GM10847 (cell line): ENCODE data around the gene EML4.

Source experiments
- POLR2A ChIP-seq: IDR thresholded peaks from 2 replicates; pipeline ENCODE4 v1.6.1; 2011; ENCODE audit not compliant: insufficient read length; ENCODE audit errors: extremely low read depth

The EML4 gene

GRCh38 chr2:42135381-42136312 is 33.5 kb upstream of the EML4 start:
- TF ChIP-seq POLR2A, result no peak

- no peak for TF ChIP-seq POLR2A
Measured at GRCh38 chr2:42136782-42137124, 32.4 kb upstream of the EML4 start.

GRCh38 chr2:42137125-42137841 is 31.9 kb upstream of the EML4 start:
- no peak for TF ChIP-seq POLR2A

- no peak for TF ChIP-seq POLR2A
Measured at GRCh38 chr2:42138163-42139015, 30.8 kb upstream of the EML4 start.

GRCh38 chr2:42139101-42139500 is 30.1 kb upstream of the EML4 start:
- TF ChIP-seq POLR2A, result no peak

- TF ChIP-seq POLR2A, result no peak
Measured at GRCh38 chr2:42140496-42140895, 28.7 kb upstream of the EML4 start.

- no peak for TF ChIP-seq POLR2A
Measured at GRCh38 chr2:42141687-42142546, 27.2 kb upstream of the EML4 start.

GRCh38 chr2:42142547-42143184 is 26.5 kb upstream of the EML4 start:
- TF ChIP-seq POLR2A, result no peak

GRCh38 chr2:42147641-42148274 is 21.4 kb upstream of the EML4 start:
- TF ChIP-seq POLR2A, result no peak

- no peak for TF ChIP-seq POLR2A
Measured at GRCh38 chr2:42150159-42150558, 19.0 kb upstream of the EML4 start.

- no peak for TF ChIP-seq POLR2A
Measured at GRCh38 chr2:42153944-42154581, 15.1 kb upstream of the EML4 start.

- no peak for TF ChIP-seq POLR2A
Measured at GRCh38 chr2:42156721-42157120, 12.4 kb upstream of the EML4 start.

- TF ChIP-seq POLR2A, result no peak
Measured at GRCh38 chr2:42161444-42161843, 7.7 kb upstream of the EML4 start.
